ENCODE results near the gene BMPR1B. TPM values are rescaled to one million over a fixed set of nuclear protein-coding genes. Genes with fewer than 3 reads are reported as not detected.

Gene BMPR1B
- total RNA-seq, 1 donor, result 13.5 TPM

- TF ChIP-seq, protein P1, sequence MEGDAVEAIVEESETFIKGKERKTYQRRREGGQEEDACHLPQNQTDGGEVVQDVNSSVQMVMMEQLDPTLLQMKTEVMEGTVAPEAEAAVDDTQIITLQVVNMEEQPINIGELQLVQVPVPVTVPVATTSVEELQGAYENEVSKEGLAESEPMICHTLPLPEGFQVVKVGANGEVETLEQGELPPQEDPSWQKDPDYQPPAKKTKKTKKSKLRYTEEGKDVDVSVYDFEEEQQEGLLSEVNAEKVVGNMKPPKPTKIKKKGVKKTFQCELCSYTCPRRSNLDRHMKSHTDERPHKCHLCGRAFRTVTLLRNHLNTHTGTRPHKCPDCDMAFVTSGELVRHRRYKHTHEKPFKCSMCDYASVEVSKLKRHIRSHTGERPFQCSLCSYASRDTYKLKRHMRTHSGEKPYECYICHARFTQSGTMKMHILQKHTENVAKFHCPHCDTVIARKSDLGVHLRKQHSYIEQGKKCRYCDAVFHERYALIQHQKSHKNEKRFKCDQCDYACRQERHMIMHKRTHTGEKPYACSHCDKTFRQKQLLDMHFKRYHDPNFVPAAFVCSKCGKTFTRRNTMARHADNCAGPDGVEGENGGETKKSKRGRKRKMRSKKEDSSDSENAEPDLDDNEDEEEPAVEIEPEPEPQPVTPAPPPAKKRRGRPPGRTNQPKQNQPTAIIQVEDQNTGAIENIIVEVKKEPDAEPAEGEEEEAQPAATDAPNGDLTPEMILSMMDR (IDR thresholded peaks at IDR 0.05; ENCODE audit: insufficient read depth, low read length), result no peak
- H3K4me3 ChIP-seq (ENCODE audit: low read depth, low read length), result no peak overlapping the region
- DNase-seq (ENCODE audit: low read depth), result peak; percentile 54
Measured at GRCh38 chr4:94978904-94979303, 221.1 kb downstream of the BMPR1B start.

GRCh38 chr4:94979621-94980020 lies 221.9 kb downstream of the BMPR1B start:
- DNase-seq (ENCODE audit: low read depth), result no peak
- H3K4me3 ChIP-seq (ENCODE audit: low read depth, low read length), result no peak overlapping the region
- TF ChIP-seq, protein P1 (IDR thresholded peaks at IDR 0.05; ENCODE audit: insufficient read depth, low read length), result no peak

- TF ChIP-seq, protein P1 (IDR thresholded peaks at IDR 0.05; ENCODE audit: insufficient read depth, low read length), result no peak
- no peak overlapping the region for H3K4me3 ChIP-seq (ENCODE audit: low read depth, low read length)
- DNase-seq (ENCODE audit: low read depth), result peak; percentile 72
Measured at GRCh38 chr4:94995684-94996394, 238.1 kb downstream of the BMPR1B start.

DNA sequence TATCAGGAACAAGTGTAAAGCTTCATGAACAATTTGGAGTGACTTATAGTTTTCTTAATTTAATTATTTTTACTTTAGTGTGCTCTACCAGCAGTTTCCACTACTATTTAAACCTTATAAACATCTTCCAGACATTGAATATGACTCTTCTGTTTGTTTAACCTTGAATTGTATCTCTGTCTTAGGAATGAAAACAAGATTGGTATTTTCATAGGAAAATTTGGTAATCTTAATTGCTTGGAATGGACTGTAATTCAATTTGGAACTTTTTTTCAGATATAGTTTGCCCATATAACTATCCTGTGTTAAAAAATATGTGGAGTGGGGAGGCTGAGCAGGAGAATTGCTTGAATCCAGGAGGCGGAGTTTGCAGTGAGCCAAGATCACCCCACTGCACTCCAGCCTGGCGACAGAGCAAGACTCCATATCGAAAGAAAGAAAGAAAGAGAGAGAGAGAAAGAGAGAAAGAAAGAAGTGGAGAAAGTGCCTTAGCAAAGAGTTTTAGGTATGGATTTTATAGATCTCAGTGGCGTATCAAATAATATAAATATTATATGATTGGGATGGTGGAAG lies 242.4 kb downstream of the BMPR1B start:
- TF ChIP-seq, protein P1 (IDR thresholded peaks at IDR 0.05; ENCODE audit: insufficient read depth, low read length), result no peak
- no peak overlapping the region for H3K4me3 ChIP-seq (ENCODE audit: low read depth, low read length)
- no peak for DNase-seq (ENCODE audit: low read depth)

DNA sequence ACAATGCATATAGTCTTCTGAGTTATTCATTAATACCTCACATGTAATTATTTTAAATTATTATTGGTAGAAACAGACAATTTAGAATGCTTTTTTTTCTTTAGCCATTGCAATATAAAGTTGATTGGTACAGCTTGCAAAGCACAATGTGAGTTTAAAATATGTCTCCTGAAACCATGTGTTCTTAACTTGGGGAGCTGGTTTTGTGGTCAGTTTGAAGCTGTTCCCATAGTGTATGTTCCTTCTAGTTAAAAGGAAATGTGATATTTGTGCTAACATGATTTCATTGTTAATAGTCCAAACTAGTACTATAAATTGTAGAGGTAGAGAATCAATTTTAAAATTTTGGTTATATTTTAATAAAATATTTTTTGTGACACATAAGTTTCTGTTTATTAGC lies 247.2 kb downstream of the BMPR1B start:
- TF ChIP-seq, protein P1 (IDR thresholded peaks at IDR 0.05; ENCODE audit: insufficient read depth, low read length), result no peak
- no peak for DNase-seq (ENCODE audit: low read depth)

DNA sequence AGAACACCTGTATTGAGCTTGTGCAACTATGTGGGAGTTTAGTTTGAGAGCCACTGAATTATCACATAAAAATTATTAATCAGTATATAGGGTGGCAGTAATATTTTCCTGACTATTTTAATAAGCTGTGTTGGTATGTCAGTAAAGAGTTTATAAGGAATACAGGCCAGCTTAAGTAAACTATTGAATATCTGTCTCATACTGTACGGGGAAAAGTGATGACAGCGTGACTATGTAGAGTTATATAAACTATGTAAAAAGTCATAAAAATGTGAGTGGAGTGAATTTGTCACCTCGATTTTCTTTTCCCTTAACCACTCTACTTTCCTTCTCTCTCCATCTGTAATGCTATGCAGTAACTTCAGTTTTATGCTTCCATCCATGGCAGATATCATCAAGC lies 250.2 kb downstream of the BMPR1B start:
- TF ChIP-seq, protein P1 (IDR thresholded peaks at IDR 0.05; ENCODE audit: insufficient read depth, low read length), result no peak
- no peak overlapping the region for H3K4me3 ChIP-seq (ENCODE audit: low read depth, low read length)
- no peak for DNase-seq (ENCODE audit: low read depth)

More for the DNA sequence above, 247.2 kb downstream of the BMPR1B start:
- no peak overlapping the region for H3K4me3 ChIP-seq (ENCODE audit: low read depth, low read length)
